H9 (cell line): Measurements from ENCODE around the gene ADGRD1. TPM values are rescaled to one million over a fixed set of nuclear protein-coding genes. Genes with fewer than 3 reads are reported as not detected.

Experiments
- DNase-seq: peaks from one replicate; pipeline ENCODE4 v3.0.0-alpha.2; 2017
- H2AFZ ChIP-seq: one replicate; pipeline ENCODE4 v1.6.1; 2013; ENCODE audit warnings: mild to moderate bottlenecking, low read length, control low read depth, moderate library complexity
- H2AK5ac ChIP-seq: 2 replicates; pipeline ENCODE4 v1.6.1; 2013; ENCODE audit warnings: low read length, control low read depth, mixed read lengths; ENCODE audit not compliant: insufficient read length
- H2BK120ac ChIP-seq: one replicate; pipeline ENCODE4 v1.6.1; 2013; ENCODE audit warnings: low read depth, mild to moderate bottlenecking, low read length, control low read depth, inconsistent platforms; ENCODE audit not compliant: poor library complexity, severe bottlenecking
- H2BK12ac ChIP-seq: 2 replicates; pipeline ENCODE4 v1.6.1; 2013; ENCODE audit warnings: low read length, control low read depth, mixed read lengths, low read depth; ENCODE audit not compliant: insufficient read length
- H2BK15ac ChIP-seq: 2 replicates; pipeline ENCODE4 v1.6.1; 2013; ENCODE audit warnings: low read depth, low read length, control low read depth
- H2BK20ac ChIP-seq: one replicate; pipeline ENCODE4 v1.6.1; 2013; ENCODE audit warnings: low read depth, mild to moderate bottlenecking, low read length, control low read depth, inconsistent platforms; ENCODE audit not compliant: poor library complexity, severe bottlenecking
- H2BK5ac ChIP-seq: 2 replicates; pipeline ENCODE4 v1.6.1; 2013; ENCODE audit warnings: low read length, control low read depth, mixed read lengths; ENCODE audit not compliant: insufficient read length
- H3K14ac ChIP-seq: 2 replicates; pipeline ENCODE4 v1.6.1; 2013; ENCODE audit warnings: low read length, control low read depth; ENCODE audit not compliant: insufficient read depth
- H3K18ac ChIP-seq: 2 replicates; pipeline ENCODE4 v1.6.1; 2013; ENCODE audit warnings: low read depth, mild to moderate bottlenecking, mixed read lengths, low read length, control low read depth; ENCODE audit not compliant: insufficient read length
- H3K23ac ChIP-seq: 2 replicates; pipeline ENCODE4 v1.6.1; 2013; ENCODE audit warnings: low read length, control low read depth, mixed read lengths, low read depth; ENCODE audit not compliant: insufficient read length
- H3K23me2 ChIP-seq: 2 replicates; pipeline ENCODE4 v1.6.1; 2013; ENCODE audit warnings: low read depth, mild to moderate bottlenecking, mixed read lengths, low read length, control low read depth; ENCODE audit not compliant: insufficient read length, poor library complexity, severe bottlenecking
- H3K27ac ChIP-seq: 2 replicates; pipeline ENCODE4 v1.5.1; 2013; ENCODE audit warnings: low read length, control low read depth, mixed read lengths, low read depth; ENCODE audit not compliant: insufficient read length
- H3K27me3 ChIP-seq: 2 replicates; pipeline ENCODE4 v1.6.1; 2013; ENCODE audit warnings: low read length, control low read depth, inconsistent platforms; ENCODE audit not compliant: insufficient read depth
- H3K4ac ChIP-seq: 2 replicates; pipeline ENCODE4 v1.6.1; 2013; ENCODE audit warnings: low read depth, mild to moderate bottlenecking, control low read depth, inconsistent platforms, low read length, moderate library complexity
- H3K4me1 ChIP-seq: 2 replicates; pipeline ENCODE4 v1.6.1; 2013; ENCODE audit warnings: low read length, control low read depth, inconsistent platforms; ENCODE audit not compliant: insufficient read depth
- H3K4me2 ChIP-seq: 2 replicates; pipeline ENCODE4 v1.6.1; 2013; ENCODE audit warnings: low read length, control low read depth, mixed read lengths; ENCODE audit not compliant: insufficient read length, insufficient read depth
- H3K56ac ChIP-seq: 2 replicates; pipeline ENCODE4 v1.6.1; 2013; ENCODE audit warnings: low read depth, mild to moderate bottlenecking, mixed read lengths, low read length, control low read depth; ENCODE audit not compliant: insufficient read length
- H3K79me1 ChIP-seq: 2 replicates; pipeline ENCODE4 v1.6.1; 2013; ENCODE audit warnings: low read depth, mild to moderate bottlenecking, moderate library complexity, low read length, control low read depth, inconsistent platforms; ENCODE audit not compliant: insufficient read depth, poor library complexity, severe bottlenecking
- H3K79me2 ChIP-seq: 2 replicates; pipeline ENCODE4 v1.6.1; 2013; ENCODE audit warnings: low read length, control low read depth, inconsistent platforms; ENCODE audit not compliant: insufficient read depth
- H3K9ac ChIP-seq: 2 replicates; pipeline ENCODE4 v1.6.1; 2013; ENCODE audit warnings: low read length, control low read depth, mixed read lengths; ENCODE audit not compliant: insufficient read length; ENCODE audit errors: extremely low read depth
- H3K9me3 ChIP-seq: one replicate; pipeline ENCODE4 v1.6.1; 2013; ENCODE audit warnings: low read depth, low read length, inconsistent platforms; ENCODE audit not compliant: control insufficient read depth
- H3T11ph ChIP-seq: one replicate; pipeline ENCODE4 v1.6.1; 2013; ENCODE audit warnings: mild to moderate bottlenecking, low read length, control low read depth, inconsistent platforms
- H4K20me1 ChIP-seq: one replicate; pipeline ENCODE4 v1.6.1; 2013; ENCODE audit not compliant: control insufficient read depth, insufficient read length, insufficient read depth
- H4K5ac ChIP-seq: 2 replicates; pipeline ENCODE4 v1.6.1; 2013; ENCODE audit warnings: low read depth, mild to moderate bottlenecking, mixed read lengths, low read length, control low read depth; ENCODE audit not compliant: insufficient read length
- H4K8ac ChIP-seq: replicated peaks from 2 replicates; pipeline ENCODE4 v1.6.1; 2013; ENCODE audit warnings: low read length, control low read depth, mixed read lengths, low read depth; ENCODE audit not compliant: insufficient read length
- H4K91ac ChIP-seq: 2 replicates; pipeline ENCODE4 v1.6.1; 2013; ENCODE audit warnings: low read depth, mild to moderate bottlenecking, moderate library complexity, mixed read lengths, low read length, control low read depth; ENCODE audit not compliant: insufficient read length
- H3K27ac Mint-ChIP-seq, 3 experiments: 2 replicates in 2 of 3; 3 replicates in 1 of 3; pipeline ENCODE4 v1.8.0; 2020 to 2021; ENCODE audit warnings: mixed read lengths in 3 of 3, mild to moderate bottlenecking in 1 of 3, moderate library complexity in 1 of 3
- H3K27me3 Mint-ChIP-seq: 2 replicates; pipeline ENCODE4 v1.8.0; 2021; ENCODE audit warnings: low read depth, mild to moderate bottlenecking, moderate library complexity, mixed read lengths
- H3K36me3 Mint-ChIP-seq, 3 experiments: 2 replicates in 2 of 3; 3 replicates in 1 of 3; pipeline ENCODE4 v1.8.0; 2020 to 2021; ENCODE audit warnings: low read depth in 3 of 3, mixed read lengths in 3 of 3; ENCODE audit not compliant: insufficient read depth in 1 of 3
- H3K4me1 Mint-ChIP-seq, 2 experiments: 2 replicates each; pipeline ENCODE4 v1.8.0; 2020; ENCODE audit warnings: mixed read lengths in 2 of 2
- H3K4me3 Mint-ChIP-seq, 2 experiments: 2 replicates in 1 of 2; 3 replicates in 1 of 2; pipeline ENCODE4 v1.8.0; 2020 to 2021; ENCODE audit warnings: mild to moderate bottlenecking in 2 of 2, mixed read lengths in 2 of 2, moderate library complexity in 1 of 2
- H3K9me3 Mint-ChIP-seq, 2 experiments: 2 replicates in 1 of 2; 3 replicates in 1 of 2; pipeline ENCODE4 v1.8.0; 2020; ENCODE audit warnings: mild to moderate bottlenecking in 2 of 2, mixed read lengths in 2 of 2, moderate library complexity in 1 of 2
- CTCF ChIP-seq: fragments of 200-600 bp; sonication (generic); conservative IDR thresholded peaks from 3 replicates; pipeline ENCODE4 v1.8.0; 2021; ENCODE audit warnings: antibody characterized with exemption, mild to moderate bottlenecking
- WGBS: extraction: QIAGEN DNeasy Blood & Tissue Kit; methylation state at CpG from one replicate; pipeline ENCODE4 v1.1.7; 2013; ENCODE audit warnings: missing lambda C conversion rate, low lambda C conversion rate, mixed read lengths; ENCODE audit not compliant: insufficient read length; ENCODE audit errors: extremely low coverage; 5-methylcytosine and 5-hydroxymethylcytosine counted together
- total RNA-seq: library from RNA; stranded (reverse); gene quantifications from 2 replicates; pipeline ENCODE4 v1.2.1, GENCODE V29; 2021

ADGRD1 gene
- total RNA-seq, 1 experiment from 2014 or later, result 0.52 TPM

- Histone ChIP-seq H4K5ac (no peak overlapping the region), H2BK15ac (no peak overlapping the region), H2BK120ac (no peak overlapping the region), H3K79me1 (no peaks in the 10 kb centered on the region), H2AFZ (no peak overlapping the region), H2BK12ac (no peak overlapping the region), H3K23ac (no peak overlapping the region), H3K9ac (no peak overlapping the region), H3K14ac (no peak overlapping the region; the same call in 1 of the 2 replicates), H2AK5ac (no peak overlapping the region), H4K8ac (no peak overlapping the region), H2BK5ac (no peak overlapping the region), H3K27ac (no peak overlapping the region), H3K79me2 (no peaks in the 10 kb centered on the region), H3K56ac (no peak overlapping the region), H3K9me3 (no peaks in the 10 kb centered on the region), H3K4me2 (no peak overlapping the region), H3T11ph (no peak overlapping the region), H4K20me1 (no peaks in the 10 kb centered on the region), H2BK20ac (no peak overlapping the region), H4K91ac (no peak overlapping the region), H3K18ac (no peak overlapping the region), H3K4me1 (no peaks in the 10 kb centered on the region), H3K4ac (no peak overlapping the region), H3K23me2 (no peaks in the 10 kb centered on the region), H3K27me3 (no peaks in the 10 kb centered on the region)
- TF ChIP-seq CTCF, result no peak
- H3K27ac Mint-ChIP-seq, result no peak overlapping the region
- no peak overlapping the region for H3K4me3 Mint-ChIP-seq
- WGBS, result no CpG with 5 or more reads among the region's 13 CpGs
- H3K36me3 Mint-ChIP-seq, result no peaks in the 10 kb centered on the region
- no peaks in the 10 kb centered on the region for H3K9me3 Mint-ChIP-seq
- DNase-seq, result peak; percentile 12
- peaks cover 0 to 7% of the 10 kb centered on the region in 2 experiments; a peak in 2 of 4 replicates for H3K4me1 Mint-ChIP-seq
- peaks cover 17% of the 10 kb centered on the region for H3K27me3 Mint-ChIP-seq
Measured at GRCh38 chr12:131135311-131135785, 181.6 kb downstream of the ADGRD1 start.
